Fibroblast of pulmonary artery (primary cell): ENCODE data around the gene HM13.

ENCODE experiments used
- DNase-seq: peaks from one replicate; pipeline ENCODE4 v3.0.0-alpha.2; 2010; ENCODE audit warnings: low read depth
- H3K4me3 ChIP-seq: replicated peaks from 2 replicates; pipeline ENCODE4 v1.5.1; 2011; ENCODE audit warnings: low read depth, mild to moderate bottlenecking, control low read depth, low read length, moderate library complexity
- CTCF ChIP-seq: IDR thresholded peaks from 2 replicates; pipeline ENCODE4 v1.5.1; 2011; ENCODE audit warnings: mild to moderate bottlenecking, control low read depth, low read length, inconsistent platforms; ENCODE audit errors: missing control alignments

HM13 gene

GRCh38 chr20:31489152-31489551 lies 25.1 kb upstream of the HM13 start:
- no peak for TF ChIP-seq CTCF
- DNase-seq: no peak
- no peak overlapping the region for H3K4me3 ChIP-seq

GRCh38 chr20:31490752-31491151 lies 23.5 kb upstream of the HM13 start:
- no peak for TF ChIP-seq CTCF
- H3K4me3 ChIP-seq: no peak overlapping the region
- no peak for DNase-seq

GRCh38 chr20:31494131-31494530 lies 20.1 kb upstream of the HM13 start:
- DNase-seq: peak; percentile 59
- no peak overlapping the region for H3K4me3 ChIP-seq
- TF ChIP-seq CTCF: peak; percentile 57

- TF ChIP-seq CTCF: no peak
- H3K4me3 ChIP-seq: peak overlapping the region; percentile 13
- peak; percentile 52 for DNase-seq
These were observed 17.4 kb upstream of the HM13 start for GRCh38 chr20:31496761-31497295.

- TF ChIP-seq CTCF: no peak
- no peak overlapping the region for H3K4me3 ChIP-seq
- DNase-seq: peak; percentile 82
These were observed 16.3 kb upstream of the HM13 start for GRCh38 chr20:31497838-31498540.

GRCh38 chr20:31500527-31500926 lies 13.7 kb upstream of the HM13 start:
- H3K4me3 ChIP-seq: no peak overlapping the region
- no peak for DNase-seq
- TF ChIP-seq CTCF: no peak
